ENCODE measurements around the gene ITPR1.

ITPR1 gene

DNA sequence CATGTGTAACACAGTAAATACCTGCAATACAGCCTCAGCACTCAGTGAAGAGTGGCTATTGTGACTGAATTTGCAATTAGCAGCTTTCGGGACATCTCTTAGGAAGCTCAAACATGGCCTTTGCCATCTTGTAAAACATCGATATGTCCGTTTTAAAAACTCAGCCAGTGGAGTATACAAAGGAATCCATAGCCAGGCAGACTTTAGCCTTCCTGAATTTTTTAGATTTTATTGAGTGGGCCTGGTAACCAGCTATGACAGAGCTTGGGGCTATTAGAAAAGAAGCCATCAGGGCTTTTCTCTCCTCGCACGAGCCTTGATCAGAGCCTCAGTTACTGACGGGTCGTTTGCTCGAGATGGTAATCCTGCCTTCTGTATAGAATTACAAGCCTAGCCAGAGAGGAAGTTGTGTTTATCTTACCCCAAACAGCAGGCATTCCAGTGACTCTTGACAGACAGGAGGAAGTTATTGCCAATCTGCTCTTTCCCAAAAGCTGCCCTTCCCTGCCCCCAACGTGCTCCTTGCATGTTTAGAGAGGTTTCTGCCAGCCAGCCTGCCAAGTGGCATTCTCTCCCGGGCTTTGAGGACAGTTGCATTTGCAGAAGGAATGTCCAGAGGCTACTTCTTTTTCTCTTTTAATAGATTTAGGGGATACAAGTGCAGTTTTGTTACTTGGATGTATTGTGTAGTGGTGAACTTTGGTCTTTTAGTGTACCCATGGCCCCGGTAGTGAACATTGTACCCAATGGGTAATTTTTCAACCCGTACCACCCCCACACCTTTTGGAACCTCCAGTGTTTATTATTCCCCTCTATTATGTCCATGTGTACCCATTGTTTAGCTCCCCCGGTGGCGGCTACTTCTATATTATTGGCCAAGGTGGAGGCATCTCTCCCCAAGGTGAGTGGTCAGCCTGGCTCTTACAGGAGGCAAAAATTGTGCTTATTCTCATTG lies 40.6 kb downstream of the ITPR1 start:
- DNase-seq (ENCODE audit: low spot score): no peak

GRCh38 chr3:4534906-4535305 lies 41.8 kb downstream of the ITPR1 start:
- no peak for DNase-seq (ENCODE audit: low spot score)

DNA sequence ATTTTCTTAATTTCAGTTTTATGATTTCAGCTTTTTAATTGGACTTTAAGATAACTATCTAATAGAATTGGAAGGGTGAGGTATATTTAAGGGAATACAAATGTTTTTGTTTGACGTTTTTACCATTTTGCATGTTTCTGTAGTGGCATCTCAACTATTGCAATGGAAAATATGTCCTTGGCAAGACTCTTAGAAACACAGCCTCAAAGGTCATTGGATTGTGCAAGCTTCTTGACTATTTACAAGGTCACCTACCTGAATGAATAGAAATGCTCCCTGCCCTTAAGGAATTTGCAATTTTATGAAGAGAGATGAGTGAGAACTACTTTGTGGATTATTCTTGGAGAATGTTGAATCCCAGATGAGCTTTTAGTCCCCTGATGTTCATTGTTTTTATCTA lies 43.1 kb downstream of the ITPR1 start:
- no peak for DNase-seq (ENCODE audit: low spot score)

DNA sequence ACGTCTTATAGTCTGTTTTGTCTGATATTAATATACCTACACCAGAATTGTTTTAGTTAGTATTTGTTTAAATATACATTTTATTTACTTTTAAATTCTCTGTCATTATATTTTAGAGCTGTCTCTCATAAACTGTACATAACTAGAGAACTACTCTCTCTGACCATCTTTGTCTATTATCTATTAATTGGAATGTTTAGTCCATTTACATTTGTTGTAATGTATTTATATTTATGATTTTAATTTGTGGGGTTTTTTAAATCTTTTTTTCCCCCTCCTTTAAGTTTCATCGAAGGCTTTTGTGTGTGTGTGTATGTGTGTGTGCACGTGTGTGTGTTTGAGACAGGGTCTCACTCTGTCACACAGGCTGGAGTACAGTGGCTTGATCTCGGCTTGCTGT lies 47.1 kb downstream of the ITPR1 start:
- DNase-seq (ENCODE audit: low spot score): no peak

- DNase-seq (ENCODE audit: low spot score): no peak
Measured at GRCh38 chr3:4543110-4543509, 50.0 kb downstream of the ITPR1 start.

- DNase-seq (ENCODE audit: low spot score): no peak
Measured at GRCh38 chr3:4546346-4547178, 53.4 kb downstream of the ITPR1 start.

GRCh38 chr3:4547799-4548198 lies 54.7 kb downstream of the ITPR1 start:
- no peak for DNase-seq (ENCODE audit: low spot score)

- no peak for DNase-seq (ENCODE audit: low spot score)
Measured at GRCh38 chr3:4548356-4548755, 55.2 kb downstream of the ITPR1 start.

- DNase-seq (ENCODE audit: low spot score): no peak
Measured at GRCh38 chr3:4548780-4549179, 55.6 kb downstream of the ITPR1 start.

- DNase-seq (ENCODE audit: low spot score): no peak
Measured at GRCh38 chr3:4549896-4550295, 56.7 kb downstream of the ITPR1 start.

DNA sequence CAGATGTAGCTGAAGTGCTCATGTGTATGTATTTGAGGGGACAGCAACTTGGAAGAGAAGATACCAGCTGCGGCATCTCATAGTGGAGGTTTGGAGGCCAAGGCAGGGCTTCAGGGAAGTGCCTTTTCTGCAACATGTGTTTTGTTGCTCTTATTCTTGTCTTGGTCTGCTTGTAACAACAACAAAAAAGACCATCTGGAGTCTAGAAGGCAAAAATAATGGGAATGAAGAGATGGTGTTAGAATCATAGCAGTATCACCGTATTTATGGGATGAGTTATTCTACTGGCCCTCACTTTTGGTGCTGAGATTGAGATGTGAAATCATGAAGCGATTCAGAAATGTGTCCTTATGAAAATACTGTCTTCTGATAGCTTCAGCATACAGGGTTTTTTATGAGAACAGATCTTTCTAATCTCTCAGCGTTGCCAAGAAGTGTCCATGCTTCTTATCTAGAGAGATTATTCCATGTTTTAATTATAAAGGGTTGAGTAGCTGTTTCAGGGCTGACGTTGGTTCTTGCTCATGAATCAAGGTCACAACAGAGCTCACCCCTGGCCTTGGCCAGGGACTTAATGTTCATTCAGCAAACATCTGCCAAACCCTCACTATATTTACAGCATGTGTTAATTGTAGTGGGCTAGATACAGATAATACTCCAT lies 58.0 kb downstream of the ITPR1 start:
- no peak for DNase-seq (ENCODE audit: low spot score)

DNA sequence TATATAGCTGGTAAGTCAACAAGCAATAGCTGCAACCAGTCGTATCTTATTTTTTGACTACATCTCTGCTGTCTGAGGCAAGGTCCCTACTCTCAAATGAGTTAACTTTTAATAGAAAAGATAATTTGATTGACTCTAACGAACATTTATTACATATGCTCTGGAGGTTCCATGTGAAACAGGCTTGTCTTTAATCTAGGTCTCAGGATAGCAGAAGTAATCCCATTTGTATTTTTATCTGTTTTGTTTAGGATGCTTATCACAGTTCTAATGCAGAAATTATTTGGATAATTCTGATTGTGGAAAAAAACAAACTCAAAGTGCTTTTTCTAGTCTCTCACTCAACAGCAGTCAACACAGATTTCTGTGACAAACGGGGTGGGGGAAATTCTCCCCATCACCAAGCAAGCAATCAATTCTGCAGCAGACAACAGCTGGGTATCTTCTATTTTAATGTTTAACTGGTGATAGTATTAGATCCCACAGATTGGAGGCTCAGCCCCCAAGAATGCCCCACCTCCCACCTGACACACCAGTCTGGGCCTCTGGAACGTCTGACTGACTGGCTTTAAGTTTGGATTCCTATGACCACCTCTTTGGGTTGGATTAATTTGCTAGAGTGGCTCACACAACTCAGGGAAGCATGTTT lies 58.8 kb downstream of the ITPR1 start:
- DNase-seq (ENCODE audit: low spot score): no peak

- DNase-seq (ENCODE audit: low spot score): no peak
Measured at GRCh38 chr3:4552811-4553210, 59.7 kb downstream of the ITPR1 start.

GRCh38 chr3:4561661-4562060 lies 68.5 kb downstream of the ITPR1 start:
- DNase-seq (ENCODE audit: low spot score): no peak

DNA sequence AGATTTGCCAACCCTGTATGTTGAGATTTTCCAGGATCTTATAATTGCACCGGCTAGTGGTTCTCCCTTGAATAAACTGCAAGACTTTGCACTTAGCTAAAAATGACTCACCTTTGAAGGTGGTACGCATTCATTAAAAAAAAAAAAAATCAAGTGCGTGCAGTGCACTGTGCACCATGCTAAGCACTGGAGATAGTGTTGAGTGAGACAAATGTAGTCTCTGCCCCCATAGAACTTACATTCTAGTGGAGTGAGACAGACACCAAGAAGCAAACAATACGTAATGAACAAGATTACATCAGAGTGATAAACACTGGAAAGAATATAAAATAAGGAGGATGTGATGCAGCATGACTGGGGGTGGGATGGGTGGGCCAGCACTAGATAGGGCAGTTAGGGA lies 69.4 kb downstream of the ITPR1 start:
- no peak for DNase-seq (ENCODE audit: low spot score)

GRCh38 chr3:4564270-4564669 lies 71.1 kb downstream of the ITPR1 start:
- DNase-seq (ENCODE audit: low spot score): no peak

GRCh38 chr3:4564928-4565586 lies 71.9 kb downstream of the ITPR1 start:
- DNase-seq (ENCODE audit: low spot score): no peak

- DNase-seq (ENCODE audit: low spot score): no peak
Measured at GRCh38 chr3:4565809-4566501, 72.8 kb downstream of the ITPR1 start.

GRCh38 chr3:4568841-4569240 lies 75.7 kb downstream of the ITPR1 start:
- no peak for DNase-seq (ENCODE audit: low spot score)

DNA sequence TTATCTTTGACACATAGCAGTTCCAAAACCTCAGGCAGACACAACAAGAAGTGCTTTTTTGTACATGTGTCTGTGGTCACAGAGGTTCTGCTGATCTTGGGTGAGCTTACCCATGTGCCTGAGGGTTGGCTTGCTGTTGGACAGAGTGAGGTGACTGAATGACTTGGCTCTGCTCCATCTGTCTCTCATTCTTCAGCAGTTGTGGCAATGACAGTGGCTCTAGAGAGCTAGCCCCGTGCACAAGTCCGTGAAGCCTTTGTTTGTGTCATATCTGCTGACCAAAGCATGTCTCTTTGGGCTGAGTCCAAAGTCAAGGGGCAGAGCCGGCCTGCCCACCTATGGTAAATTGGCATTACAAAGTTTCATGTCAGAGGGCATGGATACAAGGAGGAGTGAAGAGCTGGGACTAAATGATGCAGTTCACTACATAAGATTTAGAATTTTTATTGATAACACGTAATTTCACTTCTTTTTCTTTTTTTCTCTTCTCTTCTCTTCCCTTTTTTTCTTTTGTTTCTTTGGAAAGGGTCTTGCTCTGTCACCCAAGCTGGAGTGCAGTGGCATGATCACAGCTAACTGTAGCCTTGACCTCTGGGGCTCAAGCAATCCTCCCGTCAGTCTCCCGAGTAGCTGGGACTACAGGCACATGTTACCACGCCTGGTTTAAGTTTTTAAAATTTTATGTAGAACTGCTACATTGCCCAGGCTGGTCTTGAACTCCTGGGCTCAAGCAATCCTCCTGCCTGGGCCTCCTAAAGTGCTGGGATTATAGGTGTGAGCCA lies 77.9 kb downstream of the ITPR1 start:
- DNase-seq (ENCODE audit: low spot score): no peak
